Psoas muscle (tissue), 8 donors: ENCODE data around the gene EDIL3. TPM values are rescaled to one million over a fixed set of nuclear protein-coding genes. Genes with fewer than 3 reads are reported as not detected.

ENCODE experiments used
- ATAC-seq, 4 donors: fragments of 200-7000 bp; cut with Tn5 transposase; one replicate each; pipeline ENCODE4 v1.9.1; 2020; ENCODE audit warnings: moderate library complexity in 3 of 4, mild to moderate bottlenecking in 2 of 4
- DNase-seq, 2 donors: peaks; one replicate each; pipeline ENCODE4 v3.0.0-alpha.2; 2020
- H3K27ac ChIP-seq: fragments of 200-600 bp; one replicate; pipeline ENCODE4 v1.8.0; 2022
- H3K27me3 ChIP-seq, 3 donors: fragments of 200-600 bp in 1 of 3; one replicate each; pipeline versions ENCODE4 v1.6.1 to v1.8.0; 2013 to 2022; ENCODE audit warnings: low read length in 2 of 3, mild to moderate bottlenecking in 2 of 3, moderate library complexity in 1 of 3; ENCODE audit not compliant: insufficient read depth in 3 of 3
- H3K36me3 ChIP-seq, 2 donors: fragments of 200-600 bp in 1 of 2; one replicate each; pipeline versions ENCODE4 v1.6.1 to v1.8.0; 2013 to 2022; ENCODE audit warnings: low read depth in 1 of 2, mild to moderate bottlenecking in 1 of 2, moderate library complexity in 1 of 2; ENCODE audit not compliant: insufficient read depth in 1 of 2
- H3K4me1 ChIP-seq: fragments of 200-600 bp; one replicate; pipeline ENCODE4 v1.8.0; 2022
- H3K4me3 ChIP-seq: fragments of 200-600 bp; one replicate; pipeline ENCODE4 v1.8.0; 2022; ENCODE audit warnings: mild to moderate bottlenecking
- H3K9me3 ChIP-seq: fragments of 200-600 bp; one replicate; pipeline ENCODE4 v1.8.0; 2022
- WGBS, 3 donors: extraction: QIAGEN DNeasy Blood & Tissue Kit; methylation state at CpG; one replicate each; pipeline versions ENCODE4 v1.1.6 to v1.1.7; 2013; 5-methylcytosine and 5-hydroxymethylcytosine counted together
- intact Hi-C, 2 donors: fragments of 100-400 bp; cut with DNase I; formaldehyde crosslinking; loops; one replicate each; pipeline versions ENCODE4 v1.11.0 to v1.14.2; 2022
- polyA plus RNA-seq, 3 donors: library from polyadenylated mRNA; stranded (reverse); fragments of 200-250 nt; gene quantifications; one replicate each; pipeline ENCODE4 v1.2.3, GENCODE V29; 2013
- total RNA-seq, 4 donors: library from RNA; stranded (reverse); fragmentation: NEBNext Ultra II Directional in 2 of 4; extraction: Animal tissue kit (Norgen Biotek cat#: 25700) in 2 of 4; gene quantifications; one replicate each; pipeline versions ENCODE4 v1.2.1 to v1.2.4, GENCODE V29; 2021 to 2023
- TF ChIP-seq, protein P1 (sequence below): fragments of 200-600 bp; IDR thresholded peaks from one replicate; pipeline ENCODE4 v1.8.0; 2022; ENCODE audit warnings: antibody characterized with exemption
- donor health status: healthy with polysubstance abuse.
- donor health status: DM: no; HTN: no; CAD: no; lungs with moderate emphysema.
- donor health status: Bipolar disorder and iron deficiency.
- donor health status: healthy.
- donor health status: DM: yes; HTN: yes; CAD: no.
- donor health status: DM: no; HTN: no; CAD: no.
- donor health status: DM: no; HTN: no; CAD: no.
- donor health status: DM: yes; HTN: yes; CAD: no.

EDIL3 gene
- total and polyA plus RNA-seq, 7 donors = 0.11 to 0.91 (median 0.34) TPM

- WGBS, 3 donors = 80 to 93% (median 85%) methylated on average over 1 of the region's 1 CpG
- ATAC-seq = no peak
- H3K4me3 ChIP-seq = no peak overlapping the region
These were observed 133.2 kb downstream of the EDIL3 start for GRCh38 chr5:84251503-84251902.

DNA sequence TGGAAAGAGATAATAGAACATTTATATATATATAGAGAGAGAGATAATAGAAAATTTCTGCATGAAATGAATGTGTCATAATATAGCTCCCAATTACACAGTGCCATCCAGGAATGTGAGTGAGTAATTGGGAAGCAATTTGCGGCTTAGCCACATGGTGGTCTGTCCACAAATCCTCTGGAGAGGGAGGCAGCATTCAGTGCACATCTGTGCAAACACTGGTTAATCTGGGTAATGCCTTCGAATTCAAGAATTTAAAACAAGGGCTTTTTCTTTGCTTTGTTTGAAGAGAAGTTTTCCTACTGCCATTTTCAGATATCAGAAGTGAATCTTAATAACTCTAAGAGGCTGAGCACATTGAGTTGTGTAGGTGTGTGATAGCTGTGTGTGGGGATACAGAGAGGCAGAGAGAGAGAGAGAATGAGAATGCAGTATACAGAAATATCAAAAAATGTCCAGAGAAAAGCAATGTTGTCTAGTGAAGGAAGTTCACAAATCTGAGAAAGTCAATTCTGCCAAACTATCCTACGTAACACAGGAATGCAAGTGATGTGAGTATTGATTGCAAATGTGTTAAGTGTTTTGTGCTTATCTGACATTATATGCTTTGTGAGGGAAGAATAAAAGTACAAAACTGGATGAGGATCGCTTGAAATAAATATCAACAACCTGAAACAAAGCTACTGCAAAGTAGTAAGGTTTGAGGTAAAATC is 134.6 kb downstream of the EDIL3 start:
- ATAC-seq (no peak), DNase-seq (no peak)
- intact Hi-C loops = no loop called here
- H3K4me3 ChIP-seq = no peak overlapping the region
- H3K4me1 ChIP-seq = no peaks in the 10 kb centered on the region
- TF ChIP-seq, protein P1, sequence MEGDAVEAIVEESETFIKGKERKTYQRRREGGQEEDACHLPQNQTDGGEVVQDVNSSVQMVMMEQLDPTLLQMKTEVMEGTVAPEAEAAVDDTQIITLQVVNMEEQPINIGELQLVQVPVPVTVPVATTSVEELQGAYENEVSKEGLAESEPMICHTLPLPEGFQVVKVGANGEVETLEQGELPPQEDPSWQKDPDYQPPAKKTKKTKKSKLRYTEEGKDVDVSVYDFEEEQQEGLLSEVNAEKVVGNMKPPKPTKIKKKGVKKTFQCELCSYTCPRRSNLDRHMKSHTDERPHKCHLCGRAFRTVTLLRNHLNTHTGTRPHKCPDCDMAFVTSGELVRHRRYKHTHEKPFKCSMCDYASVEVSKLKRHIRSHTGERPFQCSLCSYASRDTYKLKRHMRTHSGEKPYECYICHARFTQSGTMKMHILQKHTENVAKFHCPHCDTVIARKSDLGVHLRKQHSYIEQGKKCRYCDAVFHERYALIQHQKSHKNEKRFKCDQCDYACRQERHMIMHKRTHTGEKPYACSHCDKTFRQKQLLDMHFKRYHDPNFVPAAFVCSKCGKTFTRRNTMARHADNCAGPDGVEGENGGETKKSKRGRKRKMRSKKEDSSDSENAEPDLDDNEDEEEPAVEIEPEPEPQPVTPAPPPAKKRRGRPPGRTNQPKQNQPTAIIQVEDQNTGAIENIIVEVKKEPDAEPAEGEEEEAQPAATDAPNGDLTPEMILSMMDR = no peak
- H3K36me3 ChIP-seq = no peaks in the 10 kb centered on the region
- no peak overlapping the region for H3K27ac ChIP-seq
- 37 to 43% (median 41%) methylated on average over 4 of the region's 4 CpGs for WGBS, 3 donors
- H3K9me3 ChIP-seq = no peaks in the 10 kb centered on the region
- no peaks in the 10 kb centered on the region for H3K27me3 ChIP-seq

More at GRCh38 chr5:84251503-84251902, 133.2 kb downstream of the EDIL3 start:
- no peaks in the 10 kb centered on the region for H3K9me3 ChIP-seq
- peaks cover 0 to 2% (median 0%) of the 10 kb centered on the region in 3 donors for H3K27me3 ChIP-seq
- TF ChIP-seq, protein P1 = no peak
- no peaks in the 10 kb centered on the region for H3K4me1 ChIP-seq
- no peak overlapping the region for H3K27ac ChIP-seq
- no peaks in the 10 kb centered on the region for H3K36me3 ChIP-seq
- DNase-seq = no peak
- intact Hi-C loops = no loop called here

- TF ChIP-seq, protein P1 = no peak
- WGBS, 3 donors = 62 to 66% (median 65%) methylated on average over 4 of the region's 4 CpGs
- Histone ChIP-seq H3K9me3 (no peaks in the 10 kb centered on the region), H3K4me1 (no peaks in the 10 kb centered on the region), H3K36me3 (no peaks in the 10 kb centered on the region), H3K4me3 (no peak overlapping the region), H3K27me3 (no peaks in the 10 kb centered on the region), H3K27ac (no peak overlapping the region)
- DNase-seq = no peak
- intact Hi-C loops = no loop called here
- no peak for ATAC-seq
These were observed 136.7 kb downstream of the EDIL3 start for GRCh38 chr5:84248013-84248412.

DNA sequence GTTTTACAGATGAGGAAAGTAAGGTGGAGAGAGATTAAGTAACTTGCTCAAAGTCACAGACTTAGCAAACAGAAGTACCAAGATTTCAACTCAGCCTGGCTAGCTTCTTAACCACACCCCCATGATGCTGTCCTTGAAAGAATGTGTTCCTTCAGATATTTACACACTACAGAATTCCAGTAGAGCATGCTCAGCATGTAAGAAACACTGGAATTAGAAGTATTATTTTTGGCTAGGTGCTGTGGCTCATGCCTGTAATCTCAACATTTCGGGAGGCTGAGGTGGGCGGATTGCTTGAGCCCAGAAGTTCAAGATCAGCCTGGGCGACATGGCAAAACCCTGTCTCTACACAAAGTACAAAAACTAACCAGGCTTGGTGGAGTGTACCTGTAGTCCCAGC is 142.4 kb downstream of the EDIL3 start:
- H3K27me3 ChIP-seq = no peaks in the 10 kb centered on the region
- intact Hi-C loops = no loop called here
- 90 to 96% (median 95%) methylated on average over 3 of the region's 3 CpGs for whole genome bisulfite sequencing, 3 donors
- no peaks in the 10 kb centered on the region for H3K36me3 ChIP-seq
- DNase-seq = no peak
- no peak for ATAC-seq
- H3K27ac ChIP-seq = no peak overlapping the region
- no peak overlapping the region for H3K4me3 ChIP-seq
- TF ChIP-seq, protein P1 = no peak
- H3K4me1 ChIP-seq = no peaks in the 10 kb centered on the region
- no peaks in the 10 kb centered on the region for H3K9me3 ChIP-seq

DNA sequence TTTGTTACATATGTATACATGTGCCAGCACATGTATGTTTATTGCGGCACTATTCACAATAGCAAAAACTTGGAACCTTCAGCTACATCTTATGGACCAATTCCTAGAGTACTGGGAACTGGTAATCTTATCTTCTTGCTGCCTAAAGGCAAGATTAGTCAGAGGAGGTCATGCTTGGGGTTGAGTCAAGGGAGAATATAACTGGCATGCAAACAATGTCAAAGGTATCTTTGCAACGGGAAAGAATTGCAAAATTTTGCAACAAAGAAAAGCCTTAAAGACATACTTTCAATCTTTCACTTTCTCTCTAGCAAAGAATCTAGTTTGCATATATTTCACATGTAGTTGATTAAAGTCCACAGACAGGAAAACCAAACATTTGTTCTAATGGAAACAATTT is 145.2 kb downstream of the EDIL3 start:
- no peaks in the 10 kb centered on the region for H3K4me1 ChIP-seq
- H3K27ac ChIP-seq = no peak overlapping the region
- ATAC-seq = no peak
- H3K9me3 ChIP-seq = no peaks in the 10 kb centered on the region
- DNase-seq = no peak
- TF ChIP-seq, protein P1 = no peak
- no peak overlapping the region for H3K4me3 ChIP-seq
- H3K36me3 ChIP-seq = no peaks in the 10 kb centered on the region
- H3K27me3 ChIP-seq = no peaks in the 10 kb centered on the region
- WGBS, 3 donors = 53 to 63% (median 57%) methylated on average over 2 of the region's 2 CpGs
- intact Hi-C loops = no loop called here
